H9 (cell line): ENCODE results near the gene TIMP1. TPM values are rescaled to one million over a fixed set of nuclear protein-coding genes. Genes with fewer than 3 reads are reported as not detected.

Experiments used
- DNase-seq: peaks from one replicate; pipeline ENCODE4 v3.0.0-alpha.2; 2017
- H2AFZ ChIP-seq: one replicate; pipeline ENCODE4 v1.6.1; 2013; ENCODE audit warnings: mild to moderate bottlenecking, low read length, control low read depth, moderate library complexity
- H2AK5ac ChIP-seq: 2 replicates; pipeline ENCODE4 v1.6.1; 2013; ENCODE audit warnings: low read length, control low read depth, mixed read lengths; ENCODE audit not compliant: insufficient read length
- H2BK120ac ChIP-seq: one replicate; pipeline ENCODE4 v1.6.1; 2013; ENCODE audit warnings: low read depth, mild to moderate bottlenecking, low read length, control low read depth, inconsistent platforms; ENCODE audit not compliant: poor library complexity, severe bottlenecking
- H2BK12ac ChIP-seq: 2 replicates; pipeline ENCODE4 v1.6.1; 2013; ENCODE audit warnings: low read length, control low read depth, mixed read lengths, low read depth; ENCODE audit not compliant: insufficient read length
- H2BK15ac ChIP-seq: 2 replicates; pipeline ENCODE4 v1.6.1; 2013; ENCODE audit warnings: low read depth, low read length, control low read depth
- H2BK20ac ChIP-seq: one replicate; pipeline ENCODE4 v1.6.1; 2013; ENCODE audit warnings: low read depth, mild to moderate bottlenecking, low read length, control low read depth, inconsistent platforms; ENCODE audit not compliant: poor library complexity, severe bottlenecking
- H2BK5ac ChIP-seq: 2 replicates; pipeline ENCODE4 v1.6.1; 2013; ENCODE audit warnings: low read length, control low read depth, mixed read lengths; ENCODE audit not compliant: insufficient read length
- H3K14ac ChIP-seq: 2 replicates; pipeline ENCODE4 v1.6.1; 2013; ENCODE audit warnings: low read length, control low read depth; ENCODE audit not compliant: insufficient read depth
- H3K18ac ChIP-seq: 2 replicates; pipeline ENCODE4 v1.6.1; 2013; ENCODE audit warnings: low read depth, mild to moderate bottlenecking, mixed read lengths, low read length, control low read depth; ENCODE audit not compliant: insufficient read length
- H3K23ac ChIP-seq: 2 replicates; pipeline ENCODE4 v1.6.1; 2013; ENCODE audit warnings: low read length, control low read depth, mixed read lengths, low read depth; ENCODE audit not compliant: insufficient read length
- H3K23me2 ChIP-seq: 2 replicates; pipeline ENCODE4 v1.6.1; 2013; ENCODE audit warnings: low read depth, mild to moderate bottlenecking, mixed read lengths, low read length, control low read depth; ENCODE audit not compliant: insufficient read length, poor library complexity, severe bottlenecking
- H3K27ac ChIP-seq: 2 replicates; pipeline ENCODE4 v1.5.1; 2013; ENCODE audit warnings: low read length, control low read depth, mixed read lengths, low read depth; ENCODE audit not compliant: insufficient read length
- H3K27me3 ChIP-seq: 2 replicates; pipeline ENCODE4 v1.6.1; 2013; ENCODE audit warnings: low read length, control low read depth, inconsistent platforms; ENCODE audit not compliant: insufficient read depth
- H3K4ac ChIP-seq: 2 replicates; pipeline ENCODE4 v1.6.1; 2013; ENCODE audit warnings: low read depth, mild to moderate bottlenecking, control low read depth, inconsistent platforms, low read length, moderate library complexity
- H3K4me1 ChIP-seq: 2 replicates; pipeline ENCODE4 v1.6.1; 2013; ENCODE audit warnings: low read length, control low read depth, inconsistent platforms; ENCODE audit not compliant: insufficient read depth
- H3K4me2 ChIP-seq: 2 replicates; pipeline ENCODE4 v1.6.1; 2013; ENCODE audit warnings: low read length, control low read depth, mixed read lengths; ENCODE audit not compliant: insufficient read length, insufficient read depth
- H3K56ac ChIP-seq: 2 replicates; pipeline ENCODE4 v1.6.1; 2013; ENCODE audit warnings: low read depth, mild to moderate bottlenecking, mixed read lengths, low read length, control low read depth; ENCODE audit not compliant: insufficient read length
- H3K79me1 ChIP-seq: 2 replicates; pipeline ENCODE4 v1.6.1; 2013; ENCODE audit warnings: low read depth, mild to moderate bottlenecking, moderate library complexity, low read length, control low read depth, inconsistent platforms; ENCODE audit not compliant: insufficient read depth, poor library complexity, severe bottlenecking
- H3K79me2 ChIP-seq: 2 replicates; pipeline ENCODE4 v1.6.1; 2013; ENCODE audit warnings: low read length, control low read depth, inconsistent platforms; ENCODE audit not compliant: insufficient read depth
- H3K9ac ChIP-seq: 2 replicates; pipeline ENCODE4 v1.6.1; 2013; ENCODE audit warnings: low read length, control low read depth, mixed read lengths; ENCODE audit not compliant: insufficient read length; ENCODE audit errors: extremely low read depth
- H3K9me3 ChIP-seq: one replicate; pipeline ENCODE4 v1.6.1; 2013; ENCODE audit warnings: low read depth, low read length, inconsistent platforms; ENCODE audit not compliant: control insufficient read depth
- H3T11ph ChIP-seq: one replicate; pipeline ENCODE4 v1.6.1; 2013; ENCODE audit warnings: mild to moderate bottlenecking, low read length, control low read depth, inconsistent platforms
- H4K20me1 ChIP-seq: one replicate; pipeline ENCODE4 v1.6.1; 2013; ENCODE audit not compliant: control insufficient read depth, insufficient read length, insufficient read depth
- H4K5ac ChIP-seq: 2 replicates; pipeline ENCODE4 v1.6.1; 2013; ENCODE audit warnings: low read depth, mild to moderate bottlenecking, mixed read lengths, low read length, control low read depth; ENCODE audit not compliant: insufficient read length
- H4K8ac ChIP-seq: replicated peaks from 2 replicates; pipeline ENCODE4 v1.6.1; 2013; ENCODE audit warnings: low read length, control low read depth, mixed read lengths, low read depth; ENCODE audit not compliant: insufficient read length
- H4K91ac ChIP-seq: 2 replicates; pipeline ENCODE4 v1.6.1; 2013; ENCODE audit warnings: low read depth, mild to moderate bottlenecking, moderate library complexity, mixed read lengths, low read length, control low read depth; ENCODE audit not compliant: insufficient read length
- H3K27ac Mint-ChIP-seq, 3 experiments: 2 replicates in 2 of 3; 3 replicates in 1 of 3; pipeline ENCODE4 v1.8.0; 2020 to 2021; ENCODE audit warnings: mixed read lengths in 3 of 3, mild to moderate bottlenecking in 1 of 3, moderate library complexity in 1 of 3
- H3K27me3 Mint-ChIP-seq: 2 replicates; pipeline ENCODE4 v1.8.0; 2021; ENCODE audit warnings: low read depth, mild to moderate bottlenecking, moderate library complexity, mixed read lengths
- H3K36me3 Mint-ChIP-seq, 3 experiments: 2 replicates in 2 of 3; 3 replicates in 1 of 3; pipeline ENCODE4 v1.8.0; 2020 to 2021; ENCODE audit warnings: low read depth in 3 of 3, mixed read lengths in 3 of 3; ENCODE audit not compliant: insufficient read depth in 1 of 3
- H3K4me1 Mint-ChIP-seq, 2 experiments: 2 replicates each; pipeline ENCODE4 v1.8.0; 2020; ENCODE audit warnings: mixed read lengths in 2 of 2
- H3K4me3 Mint-ChIP-seq, 2 experiments: 2 replicates in 1 of 2; 3 replicates in 1 of 2; pipeline ENCODE4 v1.8.0; 2020 to 2021; ENCODE audit warnings: mild to moderate bottlenecking in 2 of 2, mixed read lengths in 2 of 2, moderate library complexity in 1 of 2
- H3K9me3 Mint-ChIP-seq, 2 experiments: 2 replicates in 1 of 2; 3 replicates in 1 of 2; pipeline ENCODE4 v1.8.0; 2020; ENCODE audit warnings: mild to moderate bottlenecking in 2 of 2, mixed read lengths in 2 of 2, moderate library complexity in 1 of 2
- CTCF ChIP-seq: fragments of 200-600 bp; sonication (generic); conservative IDR thresholded peaks from 3 replicates; pipeline ENCODE4 v1.8.0; 2021; ENCODE audit warnings: antibody characterized with exemption, mild to moderate bottlenecking
- WGBS: extraction: QIAGEN DNeasy Blood & Tissue Kit; methylation state at CpG from one replicate; pipeline ENCODE4 v1.1.7; 2013; ENCODE audit warnings: missing lambda C conversion rate, low lambda C conversion rate, mixed read lengths; ENCODE audit not compliant: insufficient read length; ENCODE audit errors: extremely low coverage; 5-methylcytosine and 5-hydroxymethylcytosine counted together
- total RNA-seq: library from RNA; stranded (reverse); gene quantifications from 2 replicates; pipeline ENCODE4 v1.2.1, GENCODE V29; 2021

Gene TIMP1
- total RNA-seq, 1 experiment from 2014 or later = 65.1 TPM

- Mint-ChIP-seq H3K4me1 (peaks cover 13 to 26% of the 10 kb centered on the region in 2 experiments), H3K27ac (no peak overlapping the region), H3K9me3 (peaks cover 84 to 90% of the 10 kb centered on the region in 2 experiments), H3K27me3 (peaks cover 3% of the 10 kb centered on the region; the same call in 1 of the 2 replicates), H3K36me3 (peaks cover 51 to 68% (median 66%) of the 10 kb centered on the region in 3 experiments), H3K4me3 (no peak overlapping the region; a peak in 1 of 5 replicates)
- no peaks in the 10 kb centered on the region for H3K27me3 ChIP-seq
- no peak overlapping the region for H3K23ac ChIP-seq
- no peak overlapping the region for H2AK5ac ChIP-seq
- DNase-seq = no peak
- H3K4ac ChIP-seq = no peak overlapping the region
- WGBS = no CpG with 5 or more reads among the region's 11 CpGs
- H2BK15ac ChIP-seq = no peak overlapping the region
- H3K4me2 ChIP-seq = no peak overlapping the region
- no peak overlapping the region for H2BK120ac ChIP-seq
- no peak overlapping the region for H4K5ac ChIP-seq
- no peaks in the 10 kb centered on the region for H3K79me2 ChIP-seq
- no peak overlapping the region for H3K56ac ChIP-seq
- no peak overlapping the region for H4K8ac ChIP-seq
- no peak overlapping the region for H3K27ac ChIP-seq
- H3K9ac ChIP-seq = no peak overlapping the region
- peaks cover 3% of the 10 kb centered on the region; the same call in 1 of the 2 replicates for H3K4me1 ChIP-seq
- no peak overlapping the region for H4K91ac ChIP-seq
- no peak overlapping the region for H2BK12ac ChIP-seq
- peaks cover 55% of the 10 kb centered on the region for H3K9me3 ChIP-seq
- no peak for TF ChIP-seq CTCF
- no peak overlapping the region for H3K18ac ChIP-seq
- no peak overlapping the region for H2BK20ac ChIP-seq
- no peak overlapping the region for H3K14ac ChIP-seq
- H3K79me1 ChIP-seq = no peaks in the 10 kb centered on the region
- no peak overlapping the region for H2BK5ac ChIP-seq
- H3T11ph ChIP-seq = no peak overlapping the region
- H4K20me1 ChIP-seq = no peaks in the 10 kb centered on the region
- H3K23me2 ChIP-seq = no peaks in the 10 kb centered on the region
- no peak overlapping the region for H2AFZ ChIP-seq
These were observed 11.0 kb upstream of the TIMP1 start for GRCh38 chrX:47571215-47571614.
